ENCODE data around the gene PDE10A.
"Not testable (repeated sequence)": the region's sequence is repeated elsewhere in the genome, so short reads cannot be mapped to it uniquely, and the experiment has no call there.

- TF ChIP-seq CTCF (conservative IDR thresholded peaks at IDR 0.05; ENCODE audit: low read depth, low read length); POLR2A (IDR thresholded peaks at IDR 0.05; ENCODE audit: low read depth, low read length); BHLHE40 (IDR thresholded peaks at IDR 0.05; ENCODE audit: low read depth, low read length); USF2 (IDR thresholded peaks at IDR 0.05; ENCODE audit: low read depth, low read length); NFE2L2 (IDR thresholded peaks at IDR 0.05; ENCODE audit: low read depth, low read length); RFX5 (IDR thresholded peaks at IDR 0.05; ENCODE audit: low read depth, low read length); CEBPB (IDR thresholded peaks at IDR 0.05; ENCODE audit: low read depth, low read length); RAD21 (IDR thresholded peaks at IDR 0.05; ENCODE audit: low read length); FOS (IDR thresholded peaks at IDR 0.05; ENCODE audit: low read depth, low read length); RCOR1 (IDR thresholded peaks at IDR 0.05; ENCODE audit: insufficient replicate concordance, low read length); MXI1 (IDR thresholded peaks at IDR 0.05; ENCODE audit: borderline replicate concordance, low read depth, low read length); MAFK (IDR thresholded peaks at IDR 0.05; ENCODE audit: low read depth, low read length); SMC3 (IDR thresholded peaks at IDR 0.05; ENCODE audit: low read depth, low read length): not testable (repeated sequence)
- TF ChIP-seq, protein P1, sequence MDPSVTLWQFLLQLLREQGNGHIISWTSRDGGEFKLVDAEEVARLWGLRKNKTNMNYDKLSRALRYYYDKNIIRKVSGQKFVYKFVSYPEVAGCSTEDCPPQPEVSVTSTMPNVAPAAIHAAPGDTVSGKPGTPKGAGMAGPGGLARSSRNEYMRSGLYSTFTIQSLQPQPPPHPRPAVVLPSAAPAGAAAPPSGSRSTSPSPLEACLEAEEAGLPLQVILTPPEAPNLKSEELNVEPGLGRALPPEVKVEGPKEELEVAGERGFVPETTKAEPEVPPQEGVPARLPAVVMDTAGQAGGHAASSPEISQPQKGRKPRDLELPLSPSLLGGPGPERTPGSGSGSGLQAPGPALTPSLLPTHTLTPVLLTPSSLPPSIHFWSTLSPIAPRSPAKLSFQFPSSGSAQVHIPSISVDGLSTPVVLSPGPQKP (IDR thresholded peaks at IDR 0.05; ENCODE audit: borderline replicate concordance, low read depth, low read length): not testable (repeated sequence)
Measured at GRCh38 chr6:165500214-165500907, 162.7 kb downstream of the PDE10A start.
